Liver (tissue), 3 donors: ENCODE data around the gene IQCK.
"Not testable (repeated sequence)": the region's sequence is repeated elsewhere in the genome, so short reads cannot be mapped to it uniquely, and the experiment has no call there.

ENCODE experiments used
- ATF3 ChIP-seq: IDR thresholded peaks from 2 replicates; pipeline ENCODE4 v1.6.1; 2016; ENCODE audit warnings: antibody characterized with exemption
- CTCF ChIP-seq: fragments of 150-350 bp; IDR thresholded peaks from 2 replicates; pipeline ENCODE4 v1.5.1; 2017; ENCODE audit warnings: improper control_type of control experiment, low read depth, low read length; ENCODE audit not compliant: missing input control
- EGR1 ChIP-seq, 2 donors: IDR thresholded peaks; 2 replicates each; pipeline ENCODE4 v1.6.1; 2016 to 2018; ENCODE audit warnings: antibody characterized with exemption in 2 of 2, low read depth in 2 of 2
- GABPA ChIP-seq, 2 donors: IDR thresholded peaks in 1 of 2; conservative IDR thresholded peaks in 1 of 2; 2 replicates each; pipeline ENCODE4 v1.6.1; 2016; ENCODE audit warnings: antibody characterized with exemption in 2 of 2, mild to moderate bottlenecking in 1 of 2, moderate library complexity in 1 of 2
- HNF4A ChIP-seq, 2 donors: conservative IDR thresholded peaks; 2 replicates each; pipeline ENCODE4 v1.6.1; 2016; ENCODE audit warnings: antibody characterized with exemption in 2 of 2, mild to moderate bottlenecking in 2 of 2
- MAX ChIP-seq: IDR thresholded peaks from 2 replicates; pipeline ENCODE4 v1.6.1; 2016; ENCODE audit warnings: antibody characterized with exemption
- NR2F2 ChIP-seq: IDR thresholded peaks from 2 replicates; pipeline ENCODE4 v1.6.1; 2016; ENCODE audit warnings: antibody characterized with exemption
- REST ChIP-seq: IDR thresholded peaks from 2 replicates; pipeline ENCODE4 v1.6.1; 2016; ENCODE audit warnings: antibody characterized with exemption, mild to moderate bottlenecking
- RXRA ChIP-seq, 2 donors: IDR thresholded peaks; 2 replicates each; pipeline ENCODE4 v1.6.1; 2017 to 2018; ENCODE audit warnings: antibody characterized with exemption in 2 of 2, mild to moderate bottlenecking in 1 of 2
- SP1 ChIP-seq: IDR thresholded peaks from 2 replicates; pipeline ENCODE4 v1.6.1; 2018; ENCODE audit warnings: antibody characterized with exemption, mild to moderate bottlenecking
- TAF1 ChIP-seq: conservative IDR thresholded peaks from 2 replicates; pipeline ENCODE4 v1.6.1; 2016; ENCODE audit warnings: antibody characterized with exemption, mild to moderate bottlenecking
- ZBTB33 ChIP-seq: IDR thresholded peaks from 2 replicates; pipeline ENCODE4 v1.6.1; 2016; ENCODE audit warnings: antibody characterized with exemption
- donor health status: healthy.
- donor health status: healthy.

GRCh38 chr16:19716728-19717127, 1.3 kb upstream of the IQCK start:
- not testable (repeated sequence) for TF ChIP-seq CTCF; TAF1; GABPA (IDR thresholded peaks at IDR 0.05 in 1 of 2, conservative IDR thresholded peaks at IDR 0.05 in 1 of 2); REST; RXRA (IDR thresholded peaks at IDR 0.05); ATF3; NR2F2; MAX; ZBTB33; HNF4A (conservative IDR thresholded peaks at IDR 0.05); EGR1 (IDR thresholded peaks at IDR 0.05; ENCODE audit: low read depth in 2 of 2); SP1
